NT2/D1 (cell line): ENCODE results near the gene HDDC3.
"Not testable (repeated sequence)": the region's sequence is repeated elsewhere in the genome, so short reads cannot be mapped to it uniquely, and the experiment has no call there.

Source experiments
- DNase-seq: peaks from one replicate; pipeline ENCODE4 v3.0.0-alpha.2; 2011; ENCODE audit warnings: low read depth, low spot score
- H3K27me3 ChIP-seq: 2 replicates; pipeline ENCODE4 v1.6.0; 2011; ENCODE audit warnings: mild to moderate bottlenecking; ENCODE audit not compliant: insufficient read length, insufficient read depth
- H3K36me3 ChIP-seq: 2 replicates; pipeline ENCODE4 v1.6.1; 2011; ENCODE audit warnings: mild to moderate bottlenecking, low read length, mixed read lengths; ENCODE audit not compliant: insufficient read depth, insufficient read length
- H3K4me1 ChIP-seq: 2 replicates; pipeline ENCODE4 v1.5.1; 2011; ENCODE audit not compliant: insufficient read depth, insufficient read length
- H3K4me3 ChIP-seq: 2 replicates; pipeline ENCODE4 v1.5.1; 2011; ENCODE audit warnings: low read depth; ENCODE audit not compliant: insufficient read length
- H3K9ac ChIP-seq: 2 replicates; pipeline ENCODE4 v1.6.0; 2011; ENCODE audit warnings: low read depth; ENCODE audit not compliant: insufficient read length
- H3K9me3 ChIP-seq: 2 replicates; pipeline ENCODE4 v1.5.1; 2011; ENCODE audit warnings: mild to moderate bottlenecking, low read length; ENCODE audit not compliant: insufficient read depth
- SUZ12 ChIP-seq: IDR thresholded peaks from 2 replicates; pipeline ENCODE4 v1.6.1; 2011; ENCODE audit not compliant: insufficient read length, insufficient read depth; ENCODE audit errors: extremely low read depth
- YY1 ChIP-seq: IDR thresholded peaks from 2 replicates; pipeline ENCODE4 v1.6.1; 2011; ENCODE audit not compliant: insufficient read length, insufficient read depth
- ZNF274 ChIP-seq: IDR thresholded peaks from 2 replicates; pipeline ENCODE4 v1.6.1; 2011; ENCODE audit warnings: mild to moderate bottlenecking, low read depth, low read length

The HDDC3 gene

DNA sequence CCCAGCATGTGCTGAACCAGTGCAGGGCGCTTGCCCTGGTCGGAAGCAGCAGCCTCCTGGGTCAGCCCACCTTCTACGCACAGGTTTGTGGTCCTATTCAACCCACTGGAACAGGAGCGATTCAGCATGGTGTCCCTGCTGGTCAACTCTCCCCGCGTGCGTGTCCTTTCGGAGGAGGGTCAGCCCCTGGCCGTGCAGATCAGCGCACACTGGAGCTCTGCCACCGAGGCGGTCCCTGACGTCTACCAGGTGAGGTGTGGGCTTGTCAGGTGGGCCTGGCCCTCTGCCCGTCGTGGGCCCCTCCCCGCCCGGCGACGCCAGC lies 21.1 kb downstream of the HDDC3 start:
- Histone ChIP-seq H3K4me3 (no peak overlapping the region), H3K9me3 (no peaks in the 10 kb centered on the region), H3K36me3 (peaks cover 51% of the 10 kb centered on the region), H3K27me3 (no peaks in the 10 kb centered on the region), H3K9ac (no peak overlapping the region), H3K4me1 (peaks cover 9% of the 10 kb centered on the region)
- TF ChIP-seq ZNF274, result no peak
- TF ChIP-seq YY1, result no peak
- no peak for TF ChIP-seq SUZ12
- no peak for DNase-seq

DNA sequence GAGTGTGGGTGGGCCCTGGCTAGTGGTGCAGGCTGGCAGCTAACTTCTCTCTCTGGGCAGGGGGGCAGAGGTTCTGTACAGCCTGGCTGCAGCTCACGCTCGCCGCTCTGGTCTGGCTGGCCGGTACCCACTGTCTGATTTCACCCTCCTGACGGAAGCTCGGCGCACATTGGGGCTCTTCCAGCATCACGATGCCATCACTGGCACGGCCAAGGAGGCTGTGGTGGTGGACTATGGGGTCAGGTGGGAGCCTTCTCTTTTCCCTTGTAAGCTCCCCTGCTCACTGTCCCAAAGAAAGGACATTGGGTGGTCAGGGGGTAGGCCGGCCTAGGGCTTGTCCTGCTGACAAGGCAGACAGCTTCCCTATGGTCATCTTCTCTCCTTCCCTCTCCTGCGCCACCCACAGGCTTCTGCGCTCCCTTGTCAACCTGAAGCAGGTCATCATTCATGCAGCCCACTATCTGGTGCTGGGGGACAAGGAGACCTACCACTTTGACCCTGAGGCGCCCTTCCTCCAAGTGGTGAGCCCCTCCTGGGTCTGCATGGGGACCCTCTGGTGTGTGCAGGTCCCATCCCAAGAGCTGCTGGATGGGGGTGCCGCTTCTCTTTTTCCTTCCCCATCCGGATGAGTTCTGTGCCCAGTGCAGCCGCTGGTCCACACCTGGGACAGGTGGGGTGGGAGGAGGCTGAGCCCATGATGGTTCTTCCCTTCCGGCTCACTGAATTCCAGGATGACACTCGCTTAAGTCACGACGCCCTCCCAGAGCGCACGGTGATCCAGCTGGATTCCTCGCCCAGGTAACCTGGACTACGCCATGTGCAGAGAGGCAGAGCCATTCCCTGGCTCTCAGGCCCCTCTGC lies 21.7 kb downstream of the HDDC3 start:
- peaks cover 3% of the 10 kb centered on the region for H3K4me1 ChIP-seq
- no peak for DNase-seq
- no peaks in the 10 kb centered on the region for H3K9me3 ChIP-seq
- no peak overlapping the region for H3K9ac ChIP-seq
- H3K36me3 ChIP-seq, result peaks cover 57% of the 10 kb centered on the region
- H3K4me3 ChIP-seq, result no peak overlapping the region
- TF ChIP-seq SUZ12, result no peak
- TF ChIP-seq YY1, result no peak
- no peak for TF ChIP-seq ZNF274
- no peaks in the 10 kb centered on the region for H3K27me3 ChIP-seq

DNA sequence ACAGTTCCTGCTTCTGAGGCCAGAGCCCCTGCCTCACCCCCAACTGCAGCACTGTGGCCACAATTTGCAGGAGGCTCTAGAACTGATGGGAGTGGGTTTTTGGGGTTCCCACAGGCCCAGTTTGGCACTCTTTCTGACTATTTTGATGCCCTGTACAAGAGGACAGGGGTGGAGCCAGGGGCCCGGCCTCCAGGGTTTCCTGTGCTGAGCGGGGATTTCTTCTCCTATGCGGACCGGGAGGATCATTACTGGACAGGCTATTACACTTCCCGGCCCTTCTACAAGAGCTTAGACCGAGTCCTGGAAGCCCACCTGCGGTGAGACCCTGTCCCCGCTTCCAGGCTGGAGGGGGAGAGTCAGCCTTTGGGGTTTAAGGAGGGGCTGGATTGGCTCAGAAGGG lies 22.4 kb downstream of the HDDC3 start:
- H3K36me3 ChIP-seq, result peaks cover 61% of the 10 kb centered on the region
- TF ChIP-seq ZNF274 (no peak), SUZ12 (no peak), YY1 (no peak)
- H3K27me3 ChIP-seq, result no peaks in the 10 kb centered on the region
- H3K9me3 ChIP-seq, result no peaks in the 10 kb centered on the region
- H3K4me1 ChIP-seq, result no peaks in the 10 kb centered on the region
- no peak overlapping the region for H3K4me3 ChIP-seq
- no peak overlapping the region for H3K9ac ChIP-seq
- DNase-seq, result no peak

DNA sequence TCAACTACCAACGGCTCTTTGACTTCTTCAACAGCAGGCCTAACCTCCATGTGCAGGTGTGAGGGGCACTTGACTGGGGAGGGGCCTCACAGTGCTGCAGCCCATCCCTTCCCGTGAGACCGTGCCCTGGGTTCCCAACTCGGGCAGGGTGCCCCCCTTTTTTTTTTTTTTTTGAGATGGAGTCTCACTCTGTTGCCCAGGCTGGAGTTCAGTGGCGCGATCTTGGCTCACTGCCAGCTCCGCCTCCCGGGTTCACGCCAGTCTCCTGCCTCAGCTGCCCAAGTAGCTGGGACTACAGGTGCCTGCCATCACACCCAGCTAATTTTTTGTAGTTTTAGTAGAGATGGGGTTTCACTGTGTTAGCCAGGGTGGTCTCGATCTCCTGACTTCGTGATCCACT lies 22.9 kb downstream of the HDDC3 start:
- H3K36me3 ChIP-seq, result peaks cover 61% of the 10 kb centered on the region
- H3K4me3 ChIP-seq, H3K9ac ChIP-seq, H3K9me3 ChIP-seq, DNase-seq, H3K4me1 ChIP-seq, H3K27me3 ChIP-seq: not testable (repeated sequence)

DNA sequence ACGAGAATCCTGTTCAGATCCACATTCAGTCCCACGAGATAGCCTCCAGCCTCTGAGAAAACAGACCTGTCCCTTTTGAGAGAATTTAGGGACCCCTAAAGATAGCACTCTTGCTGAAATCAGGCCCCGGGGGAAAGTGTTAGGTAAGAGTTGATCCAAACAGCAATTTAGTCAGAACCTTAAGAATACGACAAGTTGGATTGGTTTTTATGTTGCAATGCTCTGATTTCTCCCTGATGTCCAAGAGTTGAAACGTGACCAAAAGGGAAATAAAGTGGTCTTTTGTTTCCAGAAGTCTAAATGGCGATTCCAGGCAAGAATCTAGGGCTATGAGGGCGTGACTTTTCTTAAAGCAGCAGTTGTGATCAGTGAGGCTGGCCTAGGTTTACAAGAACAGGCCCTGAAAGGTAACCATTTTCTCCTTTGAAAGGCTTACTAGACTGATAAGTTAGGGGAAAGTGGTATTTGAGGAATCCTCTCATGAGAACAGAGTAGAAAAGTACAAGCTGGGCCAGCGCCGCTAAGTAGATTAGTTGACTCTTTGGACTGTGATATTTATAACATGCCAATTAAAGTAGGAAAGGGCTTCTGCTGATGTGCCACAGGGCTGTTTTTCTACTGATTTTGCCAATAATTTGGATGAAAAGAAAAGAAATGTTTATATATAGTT lies 24.4 kb downstream of the HDDC3 start:
- Histone ChIP-seq H3K36me3 (peaks cover 49% of the 10 kb centered on the region), H3K9ac (no peak overlapping the region), H3K27me3 (peaks cover 15% of the 10 kb centered on the region), H3K4me1 (peaks cover 3% of the 10 kb centered on the region), H3K9me3 (no peaks in the 10 kb centered on the region), H3K4me3 (no peak overlapping the region)
- no peak for DNase-seq
- no peak for TF ChIP-seq SUZ12
- TF ChIP-seq ZNF274, result no peak
- TF ChIP-seq YY1, result no peak

DNA sequence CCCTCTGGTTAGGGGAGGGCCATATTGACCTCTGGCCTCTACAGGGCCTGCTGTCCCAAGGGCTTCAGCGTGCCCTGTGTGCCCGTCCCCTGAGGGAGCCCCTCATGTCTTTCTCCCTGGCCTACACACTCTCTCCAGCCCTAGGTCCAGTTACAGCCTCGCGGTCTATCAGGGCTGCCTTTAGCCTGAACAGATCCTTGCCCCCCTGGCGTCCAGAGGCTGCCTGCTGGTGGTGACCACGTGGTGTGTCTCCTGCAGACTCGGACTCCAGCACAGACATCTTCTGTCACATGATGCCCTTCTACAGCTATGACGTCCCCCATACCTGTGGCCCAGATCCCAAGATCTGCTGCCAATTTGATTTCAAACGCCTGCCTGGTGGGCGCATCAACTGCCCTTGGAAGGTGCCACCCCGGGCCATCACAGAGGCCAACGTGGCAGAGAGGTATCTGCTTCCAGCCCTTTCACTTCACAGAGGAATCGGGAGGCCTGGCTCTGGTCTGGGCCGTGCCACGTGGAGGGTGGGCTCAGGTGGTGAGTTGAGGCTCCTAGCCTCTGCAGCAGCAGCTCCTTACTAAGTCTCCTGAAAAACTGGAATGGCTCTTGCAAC lies 25.2 kb downstream of the HDDC3 start:
- H3K4me3 ChIP-seq, result no peak overlapping the region
- H3K4me1 ChIP-seq, result peaks cover 3% of the 10 kb centered on the region
- no peak overlapping the region for H3K9ac ChIP-seq
- H3K9me3 ChIP-seq, result no peaks in the 10 kb centered on the region
- DNase-seq, result no peak
- peaks cover 41% of the 10 kb centered on the region for H3K36me3 ChIP-seq
- TF ChIP-seq YY1, result no peak
- TF ChIP-seq SUZ12, result no peak
- no peak for TF ChIP-seq ZNF274
- peaks cover 16% of the 10 kb centered on the region for H3K27me3 ChIP-seq

DNA sequence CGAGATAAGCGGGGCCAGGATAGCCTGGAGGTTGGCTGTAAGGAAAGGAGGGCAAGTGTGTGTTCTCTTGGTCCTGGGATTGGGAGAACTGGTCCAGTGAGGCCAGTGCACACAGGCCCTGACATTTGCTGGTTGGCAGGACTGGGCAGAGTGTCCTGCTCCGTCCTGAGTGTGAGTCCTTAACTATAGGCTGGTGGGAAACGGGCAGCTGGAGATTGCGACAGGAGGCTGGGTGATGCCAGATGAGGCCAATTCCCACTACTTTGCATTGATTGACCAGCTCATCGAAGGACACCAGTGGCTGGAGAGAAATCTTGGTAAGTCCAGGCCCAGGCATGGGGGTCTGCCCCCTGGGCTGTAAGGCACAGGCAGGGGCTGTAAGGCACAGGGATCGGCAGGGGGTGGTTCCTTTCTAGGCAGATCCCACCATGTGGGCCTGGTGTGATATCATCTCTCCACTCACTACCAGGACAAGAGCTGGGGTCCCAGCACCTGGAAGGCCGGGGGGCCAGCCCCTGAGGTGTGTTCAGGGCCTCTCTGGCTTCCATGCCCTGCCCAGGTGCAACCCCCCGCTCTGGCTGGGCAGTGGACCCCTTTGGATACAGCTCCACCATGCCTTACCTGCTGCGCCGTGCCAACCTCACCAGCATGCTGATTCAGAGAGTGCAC lies 26.0 kb downstream of the HDDC3 start:
- no peaks in the 10 kb centered on the region for H3K9me3 ChIP-seq
- peaks cover 18% of the 10 kb centered on the region for H3K27me3 ChIP-seq
- TF ChIP-seq ZNF274 (no peak), YY1 (no peak), SUZ12 (no peak)
- H3K4me3 ChIP-seq, result no peak overlapping the region
- H3K36me3 ChIP-seq, result peaks cover 34% of the 10 kb centered on the region
- DNase-seq, result no peak
- no peak overlapping the region for H3K9ac ChIP-seq
- H3K4me1 ChIP-seq, result peaks cover 6% of the 10 kb centered on the region
